GM13976 (cell line): Measurements from ENCODE around the gene NRG3.

Experiments used
- DNase-seq: peaks from one replicate; pipeline ENCODE4 v3.0.0; 2012; ENCODE audit warnings: low spot score
- in situ Hi-C: fragments of 300-500 bp; cut with MboI; formaldehyde crosslinking; loops from one replicate; pipeline ENCODE4 v1.12.0; 2022; ENCODE audit warnings: low sequenced_read_pairs, mixed read lengths, inconsistent platforms; ENCODE audit not compliant: unreplicated experiment
- TF ChIP-seq, protein P1 (sequence below): IDR thresholded peaks from 2 replicates; pipeline ENCODE4 v1.5.1; 2012; ENCODE audit warnings: borderline replicate concordance, mild to moderate bottlenecking; ENCODE audit not compliant: insufficient read depth; ENCODE audit errors: extremely low read depth, missing control alignments, control extremely low read depth

NRG3 gene

DNA sequence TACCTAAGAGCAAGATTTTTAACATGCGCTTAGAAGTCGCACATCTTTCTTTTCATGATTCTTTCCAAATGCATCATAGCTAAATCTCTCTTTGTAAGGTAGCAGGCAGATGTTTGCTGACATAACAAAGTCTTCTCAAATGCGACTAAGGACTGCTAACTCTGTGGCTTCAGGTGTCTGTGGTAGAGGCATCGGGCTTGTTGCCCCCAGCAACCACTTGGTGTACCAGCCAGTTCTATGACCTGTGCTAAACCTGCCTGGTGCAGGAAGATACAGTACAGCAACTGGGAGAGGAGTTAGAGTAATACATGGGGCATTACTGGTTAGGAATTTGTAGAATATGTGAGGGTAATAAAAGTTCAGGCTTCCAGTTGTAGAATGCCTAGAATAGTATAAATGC, 654.1 kb downstream of the NRG3 start:
- in situ Hi-C loops: no loop called here
- TF ChIP-seq, protein P1, sequence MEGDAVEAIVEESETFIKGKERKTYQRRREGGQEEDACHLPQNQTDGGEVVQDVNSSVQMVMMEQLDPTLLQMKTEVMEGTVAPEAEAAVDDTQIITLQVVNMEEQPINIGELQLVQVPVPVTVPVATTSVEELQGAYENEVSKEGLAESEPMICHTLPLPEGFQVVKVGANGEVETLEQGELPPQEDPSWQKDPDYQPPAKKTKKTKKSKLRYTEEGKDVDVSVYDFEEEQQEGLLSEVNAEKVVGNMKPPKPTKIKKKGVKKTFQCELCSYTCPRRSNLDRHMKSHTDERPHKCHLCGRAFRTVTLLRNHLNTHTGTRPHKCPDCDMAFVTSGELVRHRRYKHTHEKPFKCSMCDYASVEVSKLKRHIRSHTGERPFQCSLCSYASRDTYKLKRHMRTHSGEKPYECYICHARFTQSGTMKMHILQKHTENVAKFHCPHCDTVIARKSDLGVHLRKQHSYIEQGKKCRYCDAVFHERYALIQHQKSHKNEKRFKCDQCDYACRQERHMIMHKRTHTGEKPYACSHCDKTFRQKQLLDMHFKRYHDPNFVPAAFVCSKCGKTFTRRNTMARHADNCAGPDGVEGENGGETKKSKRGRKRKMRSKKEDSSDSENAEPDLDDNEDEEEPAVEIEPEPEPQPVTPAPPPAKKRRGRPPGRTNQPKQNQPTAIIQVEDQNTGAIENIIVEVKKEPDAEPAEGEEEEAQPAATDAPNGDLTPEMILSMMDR: no peak
- DNase-seq: no peak

GRCh38 chr10:82535457-82535856, 660.5 kb downstream of the NRG3 start:
- no peak for DNase-seq
- TF ChIP-seq, protein P1: no peak
- in situ Hi-C loops: no loop called here

DNA sequence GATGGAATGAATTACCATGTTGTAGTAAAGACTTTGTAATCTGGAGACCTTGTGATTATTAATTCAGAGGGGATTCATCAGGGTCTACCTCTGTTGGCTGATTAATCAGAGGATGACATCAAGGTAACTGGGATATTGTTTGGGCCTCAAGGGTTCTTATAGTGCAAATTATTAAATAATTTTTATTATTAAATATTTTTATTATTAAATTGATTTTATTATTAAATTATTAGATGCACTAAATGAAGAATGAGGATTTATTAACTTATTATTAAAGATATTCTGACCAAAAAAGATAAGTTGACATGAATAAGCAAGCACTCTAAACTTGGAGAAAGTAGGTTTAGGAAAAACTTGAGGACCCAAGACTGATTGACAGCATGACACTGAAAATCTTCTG, 661.7 kb downstream of the NRG3 start:
- no peak for DNase-seq
- TF ChIP-seq, protein P1: no peak
- in situ Hi-C loops: no loop called here

DNA sequence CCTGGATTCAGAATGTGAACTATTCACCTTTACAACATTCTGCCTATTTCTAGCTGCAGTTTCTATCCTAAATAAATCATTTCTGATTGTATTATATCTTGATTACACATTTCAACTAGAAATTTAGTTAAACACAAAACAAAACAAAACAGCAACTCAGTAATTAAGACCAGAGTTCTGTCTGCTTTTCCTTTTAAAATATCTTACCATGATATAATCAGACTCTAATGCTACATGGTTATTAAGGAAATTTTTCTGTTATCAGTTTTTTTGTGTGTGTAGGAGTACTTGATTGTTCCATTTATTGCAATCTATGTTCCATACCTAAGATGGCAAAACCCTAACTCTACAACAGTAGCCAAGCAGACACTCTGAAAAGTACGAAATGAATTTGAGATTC, 663.3 kb downstream of the NRG3 start:
- TF ChIP-seq, protein P1: no peak
- DNase-seq: no peak
- in situ Hi-C loops: no loop called here

DNA sequence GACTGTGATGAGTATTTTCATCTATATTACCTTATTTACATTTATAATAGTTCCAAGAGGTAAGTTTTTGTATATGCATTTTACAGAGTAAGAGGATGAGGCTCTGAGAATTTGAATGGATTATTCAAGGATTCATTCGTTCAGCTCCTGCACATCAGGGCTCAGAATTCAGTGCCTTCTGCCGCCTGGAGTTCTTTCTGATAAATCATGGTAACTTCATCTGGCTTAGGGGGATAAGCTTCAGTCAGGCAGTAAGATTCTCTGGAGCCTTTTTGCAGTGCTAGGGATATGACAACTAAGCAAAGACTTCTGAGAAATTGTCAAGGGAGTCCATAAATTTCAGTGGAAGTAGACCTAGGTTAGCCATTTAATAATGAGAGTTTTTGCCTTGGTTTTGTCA, 668.6 kb downstream of the NRG3 start:
- in situ Hi-C loops: no loop called here
- TF ChIP-seq, protein P1: no peak
- no peak for DNase-seq

DNA sequence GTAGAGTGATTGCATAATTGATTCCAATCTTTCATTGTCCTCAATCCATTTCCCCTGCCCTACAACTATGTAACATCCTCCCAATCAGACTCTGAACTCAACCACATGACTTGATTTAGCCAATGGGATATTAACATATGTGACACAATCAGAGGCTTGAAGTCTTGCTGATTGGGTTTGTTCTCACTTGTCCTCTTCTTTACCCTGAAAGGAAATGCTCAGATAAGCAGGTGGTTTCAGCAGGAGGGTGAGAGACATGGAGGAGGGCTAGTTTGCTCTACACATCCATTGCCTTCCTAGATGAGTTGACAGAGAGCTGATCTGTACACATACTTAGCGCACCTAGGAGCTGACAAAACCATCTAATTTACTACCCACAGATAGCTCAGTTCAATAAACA, 669.4 kb downstream of the NRG3 start:
- in situ Hi-C loops: no loop called here
- TF ChIP-seq, protein P1: no peak
- DNase-seq: no peak

GRCh38 chr10:82551506-82551905, 676.5 kb downstream of the NRG3 start:
- TF ChIP-seq, protein P1: no peak
- in situ Hi-C loops: no loop called here
- DNase-seq: no peak
